Endodermal cell (in vitro differentiated cells): ENCODE results near the gene GATA3. TPM values are rescaled to one million over a fixed set of nuclear protein-coding genes. Genes with fewer than 3 reads are reported as not detected.

Experiments
- DNase-seq: peaks from one replicate; pipeline ENCODE4 v3.0.0-alpha.2; 2017
- H3K27ac ChIP-seq: 2 replicates; pipeline ENCODE4 v1.5.1; 2013; ENCODE audit warnings: mild to moderate bottlenecking, low read depth, low read length, moderate library complexity
- H3K27me3 ChIP-seq: 2 replicates; pipeline ENCODE4 v1.6.1; 2013; ENCODE audit warnings: mild to moderate bottlenecking, low read length, moderate library complexity; ENCODE audit not compliant: insufficient read depth, control insufficient read depth, poor library complexity, severe bottlenecking
- H3K36me3 ChIP-seq: 2 replicates; pipeline ENCODE4 v1.7.0; 2013; ENCODE audit warnings: mild to moderate bottlenecking, low read length, moderate library complexity; ENCODE audit not compliant: control insufficient read depth, insufficient read depth
- H3K4me1 ChIP-seq: one replicate; pipeline ENCODE4 v1.7.0; 2013; ENCODE audit warnings: low read length; ENCODE audit not compliant: control insufficient read depth, insufficient read depth
- H3K4me3 ChIP-seq: 2 replicates; pipeline ENCODE4 v1.5.1; 2013; ENCODE audit warnings: mild to moderate bottlenecking, low read length, moderate library complexity
- H3K9ac ChIP-seq: 2 replicates; pipeline ENCODE4 v1.6.1; 2013; ENCODE audit warnings: mild to moderate bottlenecking, low read length, moderate library complexity; ENCODE audit not compliant: poor library complexity, severe bottlenecking; ENCODE audit errors: extremely low read depth
- H3K9me3 ChIP-seq: 2 replicates; pipeline ENCODE4 v1.6.1; 2013; ENCODE audit warnings: mild to moderate bottlenecking, low read length, moderate library complexity; ENCODE audit not compliant: control insufficient read depth
- H3K27ac Mint-ChIP-seq: 2 replicates; pipeline ENCODE4 v1.8.0; 2020; ENCODE audit warnings: mixed read lengths
- H3K27me3 Mint-ChIP-seq: 2 replicates; pipeline ENCODE4 v1.8.0; 2021; ENCODE audit warnings: mild to moderate bottlenecking, mixed read lengths; ENCODE audit not compliant: insufficient read depth
- H3K36me3 Mint-ChIP-seq: 2 replicates; pipeline ENCODE4 v1.8.0; 2020; ENCODE audit warnings: low read depth, mixed read lengths
- H3K4me1 Mint-ChIP-seq: 2 replicates; pipeline ENCODE4 v1.8.0; 2020; ENCODE audit warnings: mixed read lengths
- H3K4me3 Mint-ChIP-seq: 2 replicates; pipeline ENCODE4 v1.8.0; 2020; ENCODE audit warnings: mild to moderate bottlenecking, moderate library complexity, mixed read lengths
- H3K9me3 Mint-ChIP-seq: 2 replicates; pipeline ENCODE4 v1.8.0; 2020; ENCODE audit warnings: mild to moderate bottlenecking, mixed read lengths
- CTCF ChIP-seq: fragments of 200-600 bp; sonication (generic); conservative IDR thresholded peaks from 2 replicates; pipeline ENCODE4 v1.5.0; 2021; ENCODE audit warnings: antibody characterized with exemption, mild to moderate bottlenecking
- WGBS, 2 experiments: methylation state at CpG; one replicate each; pipeline versions ENCODE4 v1.1.5 to v1.1.7; 2013; ENCODE audit warnings: missing lambda C conversion rate in 2 of 2, mixed read lengths in 1 of 2; ENCODE audit not compliant: insufficient coverage in 1 of 2, insufficient read length in 1 of 2; 5-methylcytosine and 5-hydroxymethylcytosine counted together
- total RNA-seq, 2 donors: library from RNA; stranded (reverse); fragmentation: NEBNext Ultra II Directional in 1 of 2; extraction: Animal tissue kit (Norgen Biotek cat#: 25700) in 1 of 2; gene quantifications; 2 replicates in 1 of 2; 3 replicates in 1 of 2; pipeline ENCODE4 v1.2.1, GENCODE V29; 2021

GATA3 gene
- total RNA-seq, 2 donors from 2014 or later, result 51.3 to 103 TPM

- H3K27me3 Mint-ChIP-seq, result peaks cover 15% of the 10 kb centered on the region
- no peak overlapping the region for H3K27ac ChIP-seq
- H3K9me3 ChIP-seq, result no peaks in the 10 kb centered on the region
- no peaks in the 10 kb centered on the region for H3K36me3 ChIP-seq
- no peak overlapping the region for H3K27ac Mint-ChIP-seq
- no peak for DNase-seq
- H3K27me3 ChIP-seq, result no peaks in the 10 kb centered on the region
- H3K4me3 Mint-ChIP-seq, result no peak overlapping the region
- H3K36me3 Mint-ChIP-seq, result no peaks in the 10 kb centered on the region
- H3K4me1 ChIP-seq, result peaks cover 7% of the 10 kb centered on the region
- no peak overlapping the region for H3K4me3 ChIP-seq
- peaks cover 6% of the 10 kb centered on the region for H3K4me1 Mint-ChIP-seq
- 68% methylated on average over 4 of the region's 4 CpGs; no CpG with 5 or more reads in 1 of the 2 experiments for WGBS, 2 experiments
- H3K9ac ChIP-seq, result no peak overlapping the region
- H3K9me3 Mint-ChIP-seq, result no peaks in the 10 kb centered on the region
- no peak for TF ChIP-seq CTCF
Observed at GRCh38 chr10:8112942-8113442, 58.5 kb downstream of the GATA3 start.

- no peak for DNase-seq
- H3K9me3 ChIP-seq, result no peaks in the 10 kb centered on the region
- peaks cover 7% of the 10 kb centered on the region for H3K4me1 ChIP-seq
- TF ChIP-seq CTCF, result no peak
- H3K4me3 ChIP-seq, result no peak overlapping the region
- no peaks in the 10 kb centered on the region for H3K27me3 ChIP-seq
- WGBS, 2 experiments, result 75 to 93% methylated on average over 4 to 5 of the region's 5 CpGs
- H3K27ac ChIP-seq, result no peak overlapping the region
- H3K27me3 Mint-ChIP-seq, result peaks cover 15% of the 10 kb centered on the region
- H3K36me3 ChIP-seq, result no peaks in the 10 kb centered on the region
- no peak overlapping the region for H3K9ac ChIP-seq
- no peak overlapping the region for H3K4me3 Mint-ChIP-seq
- H3K9me3 Mint-ChIP-seq, result no peaks in the 10 kb centered on the region
- H3K27ac Mint-ChIP-seq, result no peak overlapping the region
- peaks cover 6% of the 10 kb centered on the region for H3K4me1 Mint-ChIP-seq
- no peaks in the 10 kb centered on the region for H3K36me3 Mint-ChIP-seq
Observed at GRCh38 chr10:8113616-8114015, 59.1 kb downstream of the GATA3 start.

- no peak overlapping the region for H3K4me3 Mint-ChIP-seq
- no peaks in the 10 kb centered on the region for H3K36me3 ChIP-seq
- 92 to 93% methylated on average over 8 to 13 of the region's 13 CpGs for WGBS, 2 experiments
- no peak overlapping the region for H3K27ac Mint-ChIP-seq
- peaks cover 7% of the 10 kb centered on the region for H3K4me1 ChIP-seq
- no peak for DNase-seq
- no peaks in the 10 kb centered on the region for H3K9me3 Mint-ChIP-seq
- H3K36me3 Mint-ChIP-seq, result no peaks in the 10 kb centered on the region
- H3K9ac ChIP-seq, result no peak overlapping the region
- no peak overlapping the region for H3K4me3 ChIP-seq
- no peaks in the 10 kb centered on the region for H3K27me3 ChIP-seq
- no peak overlapping the region for H3K27ac ChIP-seq
- peaks cover 6% of the 10 kb centered on the region for H3K4me1 Mint-ChIP-seq
- no peaks in the 10 kb centered on the region for H3K9me3 ChIP-seq
- TF ChIP-seq CTCF, result no peak
- H3K27me3 Mint-ChIP-seq, result peaks cover 15% of the 10 kb centered on the region
Observed at GRCh38 chr10:8114741-8115617, 60.5 kb downstream of the GATA3 start.
